HG02938 (cell line): ENCODE results near the gene HEXIM1.

Source experiments
- ATAC-seq: cut with Tn5 transposase; IDR thresholded peaks from one replicate; pipeline ENCODE4 v1.9.1; 2021; ENCODE audit warnings: mild to moderate bottlenecking, moderate library complexity; ENCODE audit not compliant: unreplicated experiment

Gene HEXIM1

GRCh38 chr17:45128989-45129388, 19.3 kb upstream of the HEXIM1 start:
- ATAC-seq, result no peak

GRCh38 chr17:45129426-45129939, 18.8 kb upstream of the HEXIM1 start:
- ATAC-seq, result no peak

GRCh38 chr17:45129940-45130680, 18.2 kb upstream of the HEXIM1 start:
- no peak for ATAC-seq

GRCh38 chr17:45130681-45131615, 17.3 kb upstream of the HEXIM1 start:
- no peak for ATAC-seq

- ATAC-seq, result no peak
Measured at GRCh38 chr17:45131616-45132319, 16.5 kb upstream of the HEXIM1 start.

- ATAC-seq, result no peak
Measured at GRCh38 chr17:45132320-45132571, 16.0 kb upstream of the HEXIM1 start, which contains the start of gene PLCD3. Gene PLCD3, minus strand, starts transcription at chr17:45132515. Its CDS starts 105 bp downstream, at chr17:45132410.

GRCh38 chr17:45132572-45133463, 15.5 kb upstream of the HEXIM1 start:
- no peak for ATAC-seq

- ATAC-seq, result peak; percentile 88
Measured at GRCh38 chr17:45135192-45135977, 12.9 kb upstream of the HEXIM1 start, which contains the start of gene ACBD4. Gene ACBD4, plus strand, starts transcription at chr17:45135687. Its CDS starts 458 bp downstream, at chr17:45136145.

- no peak for ATAC-seq
Measured at GRCh38 chr17:45135978-45136791, 12.1 kb upstream of the HEXIM1 start.

GRCh38 chr17:45136846-45137560, 11.3 kb upstream of the HEXIM1 start:
- no peak for ATAC-seq

GRCh38 chr17:45137561-45138305, 10.5 kb upstream of the HEXIM1 start:
- no peak for ATAC-seq

- no peak for ATAC-seq
Measured at GRCh38 chr17:45138911-45139532, 9.3 kb upstream of the HEXIM1 start.

- ATAC-seq, result no peak
Measured at GRCh38 chr17:45139533-45139920, 8.7 kb upstream of the HEXIM1 start.

GRCh38 chr17:45143094-45143670, 5.1 kb upstream of the HEXIM1 start:
- no peak for ATAC-seq

- no peak for ATAC-seq
Measured at GRCh38 chr17:45143767-45144198, 4.5 kb upstream of the HEXIM1 start.
